GM23248 (cell line): ENCODE results near the gene CELA2A. TPM values are rescaled to one million over a fixed set of nuclear protein-coding genes. Genes with fewer than 3 reads are reported as not detected.

Source experiments
- DNase-seq: peaks from one replicate; pipeline ENCODE4 v3.0.0-alpha.2; 2015
- H2AFZ ChIP-seq: fragments of 200-600 bp; sonication (generic); 2 replicates; pipeline ENCODE4 v1.6.1; 2016; ENCODE audit warnings: antibody characterized with exemption
- H3F3A ChIP-seq: fragments of 200-600 bp; sonication (generic); 2 replicates; pipeline ENCODE4 v1.6.1; 2016; ENCODE audit warnings: mild to moderate bottlenecking, antibody characterized with exemption, mixed run types; ENCODE audit not compliant: insufficient read depth
- H3K27ac ChIP-seq: fragments of 200-600 bp; sonication (generic); 2 replicates; pipeline ENCODE4 v1.5.1; 2016; ENCODE audit warnings: mild to moderate bottlenecking
- H3K27me3 ChIP-seq: fragments of 200-600 bp; sonication (generic); replicated peaks from 2 replicates; pipeline ENCODE4 v1.6.1; 2016; ENCODE audit warnings: mild to moderate bottlenecking; ENCODE audit not compliant: insufficient read depth
- H3K36me3 ChIP-seq: fragments of 200-600 bp; sonication (generic); 2 replicates; pipeline ENCODE4 v1.6.1; 2016; ENCODE audit warnings: low read depth, mild to moderate bottlenecking
- H3K4me1 ChIP-seq: fragments of 200-600 bp; sonication (generic); 2 replicates; pipeline ENCODE4 v1.6.1; 2016; ENCODE audit warnings: mild to moderate bottlenecking; ENCODE audit not compliant: insufficient read depth
- H3K4me2 ChIP-seq: fragments of 200-600 bp; sonication (generic); one replicate; pipeline ENCODE4 v1.6.1; 2016; ENCODE audit warnings: mild to moderate bottlenecking; ENCODE audit not compliant: unreplicated experiment
- H3K4me3 ChIP-seq: fragments of 200-600 bp; sonication (generic); 2 replicates; pipeline ENCODE4 v1.5.1; 2016; ENCODE audit warnings: mild to moderate bottlenecking
- H3K79me2 ChIP-seq: fragments of 200-600 bp; sonication (generic); 2 replicates; pipeline ENCODE4 v1.6.1; 2016; ENCODE audit warnings: mild to moderate bottlenecking; ENCODE audit not compliant: insufficient read depth
- H3K9ac ChIP-seq: fragments of 200-600 bp; sonication (generic); 2 replicates; pipeline ENCODE4 v1.6.1; 2016; ENCODE audit warnings: mild to moderate bottlenecking
- H3K9me2 ChIP-seq: fragments of 200-600 bp; sonication (generic); 2 replicates; pipeline ENCODE4 v1.6.1; 2016; ENCODE audit warnings: mixed run types, mild to moderate bottlenecking, moderate library complexity; ENCODE audit not compliant: insufficient read depth
- H3K9me3 ChIP-seq: fragments of 200-600 bp; sonication (generic); one replicate; pipeline ENCODE4 v1.6.1; 2017; ENCODE audit warnings: low read depth
- H4K20me1 ChIP-seq: fragments of 200-600 bp; sonication (generic); 2 replicates; pipeline ENCODE4 v1.6.0; 2016; ENCODE audit not compliant: insufficient read depth
- EZH2 ChIP-seq: fragments of 200-600 bp; sonication (generic); IDR thresholded peaks from 2 replicates; pipeline ENCODE4 v1.6.1; 2018; ENCODE audit warnings: antibody characterized with exemption, mild to moderate bottlenecking; ENCODE audit not compliant: insufficient read depth, poor library complexity, severe bottlenecking
- EZH2phosphoT487 ChIP-seq: fragments of 200-600 bp; sonication (generic); IDR thresholded peaks from 2 replicates; pipeline ENCODE4 v1.6.1; 2018; ENCODE audit warnings: antibody characterized with exemption, moderate library complexity, mild to moderate bottlenecking, low read depth; ENCODE audit not compliant: insufficient read depth
- WGBS, 2 experiments: methylation state at CpG; one replicate each; pipeline ENCODE4 v1.1.6; 2015 to 2017; ENCODE audit warnings: low lambda C conversion rate in 2 of 2, low coverage in 1 of 2; ENCODE audit errors: missing lambda C conversion rate in 2 of 2; 5-methylcytosine and 5-hydroxymethylcytosine counted together
- in situ Hi-C: fragments of 300-500 bp; cut with MboI; formaldehyde crosslinking; loops from 2 replicates; pipeline ENCODE4 v1.15.0; 2020
- polyA plus RNA-seq: library from polyadenylated mRNA; unstranded; fragments of >200 nt; fragmentation: Nextera tagmentation; extraction: Ambion mirVana; gene quantifications from 2 replicates; pipeline ENCODE4 v1.2.1, GENCODE V29; 2016
- total RNA-seq: library from RNA; depleted of rRNA; stranded (reverse); fragments of >200 nt; shearing (Covaris generic); gene quantifications from 2 replicates; pipeline ENCODE4 v1.2.3, GENCODE V29; 2014

The CELA2A gene
- total and polyA plus RNA-seq, 2 experiments from 2014 or later: not detected

- TF ChIP-seq EZH2phosphoT487 (no peak), EZH2 (no peak)
- H2AFZ ChIP-seq: no peak overlapping the region
- H3K4me3 ChIP-seq: no peak overlapping the region
- no peaks in the 10 kb centered on the region for H3F3A ChIP-seq
- no peaks in the 10 kb centered on the region for H4K20me1 ChIP-seq
- H3K9ac ChIP-seq: no peak overlapping the region
- no peak for DNase-seq
- H3K27me3 ChIP-seq: no peaks in the 10 kb centered on the region
- H3K9me2 ChIP-seq: no peaks in the 10 kb centered on the region
- in situ Hi-C loops: no loop called here
- H3K27ac ChIP-seq: no peak overlapping the region
- no peak overlapping the region for H3K4me2 ChIP-seq
- H3K9me3 ChIP-seq: no peaks in the 10 kb centered on the region
- no peaks in the 10 kb centered on the region for H3K79me2 ChIP-seq
- no peaks in the 10 kb centered on the region for H3K36me3 ChIP-seq
- H3K4me1 ChIP-seq: no peaks in the 10 kb centered on the region
- WGBS, 2 experiments: 74 to 88% methylated on average over 4 of the region's 4 CpGs
These were observed 47.9 kb downstream of the CELA2A start for GRCh38 chr1:15504436-15504835.

- DNase-seq: no peak
- H4K20me1 ChIP-seq: no peaks in the 10 kb centered on the region
- no peaks in the 10 kb centered on the region for H3K27me3 ChIP-seq
- H3K36me3 ChIP-seq: no peaks in the 10 kb centered on the region
- H2AFZ ChIP-seq: no peak overlapping the region
- no peaks in the 10 kb centered on the region for H3K4me1 ChIP-seq
- H3K4me2 ChIP-seq: no peak overlapping the region
- no peaks in the 10 kb centered on the region for H3K9me2 ChIP-seq
- 95 to 96% methylated on average over 17 of the region's 17 CpGs for WGBS, 2 experiments
- H3K9me3 ChIP-seq: no peaks in the 10 kb centered on the region
- no peak for TF ChIP-seq EZH2
- no peak overlapping the region for H3K27ac ChIP-seq
- no peaks in the 10 kb centered on the region for H3K79me2 ChIP-seq
- no peak overlapping the region for H3K9ac ChIP-seq
- in situ Hi-C loops: no loop called here
- H3F3A ChIP-seq: no peaks in the 10 kb centered on the region
- no peak overlapping the region for H3K4me3 ChIP-seq
These were observed 50.3 kb downstream of the CELA2A start for GRCh38 chr1:15506831-15507230.

- Histone ChIP-seq H3K27me3 (no peaks in the 10 kb centered on the region), H3K9me2 (no peaks in the 10 kb centered on the region), H3K4me3 (no peak overlapping the region), H3K9me3 (no peaks in the 10 kb centered on the region), H4K20me1 (no peaks in the 10 kb centered on the region), H3K4me1 (no peaks in the 10 kb centered on the region), H3K4me2 (no peak overlapping the region), H3K36me3 (no peaks in the 10 kb centered on the region), H3K79me2 (no peaks in the 10 kb centered on the region), H3K9ac (no peak overlapping the region), H2AFZ (no peak overlapping the region), H3F3A (no peaks in the 10 kb centered on the region), H3K27ac (no peak overlapping the region)
- WGBS, 2 experiments: 86 to 87% methylated on average over 5 of the region's 5 CpGs
- no peak for DNase-seq
- TF ChIP-seq EZH2: no peak
- TF ChIP-seq EZH2phosphoT487: no peak
- in situ Hi-C loops: no loop called here
These were observed 50.7 kb downstream of the CELA2A start for GRCh38 chr1:15507278-15507677.

- in situ Hi-C loops: no loop called here
- no peaks in the 10 kb centered on the region for H3K9me2 ChIP-seq
- TF ChIP-seq EZH2phosphoT487: no peak
- TF ChIP-seq EZH2: no peak
- no peak overlapping the region for H3K9ac ChIP-seq
- H3K4me2 ChIP-seq: no peak overlapping the region
- H3K27ac ChIP-seq: no peak overlapping the region
- H3K9me3 ChIP-seq: no peaks in the 10 kb centered on the region
- H3K79me2 ChIP-seq: no peaks in the 10 kb centered on the region
- H3F3A ChIP-seq: no peaks in the 10 kb centered on the region
- H3K27me3 ChIP-seq: no peaks in the 10 kb centered on the region
- no peaks in the 10 kb centered on the region for H3K36me3 ChIP-seq
- WGBS, 2 experiments: 87 to 88% methylated on average over 12 of the region's 12 CpGs
- H3K4me1 ChIP-seq: no peaks in the 10 kb centered on the region
- H2AFZ ChIP-seq: no peak overlapping the region
- DNase-seq: no peak
- H3K4me3 ChIP-seq: no peak overlapping the region
- H4K20me1 ChIP-seq: no peaks in the 10 kb centered on the region
These were observed 52.4 kb downstream of the CELA2A start for GRCh38 chr1:15508700-15509487.
